Measurements from ENCODE around the gene DDC. TPM values are rescaled to one million over a fixed set of nuclear protein-coding genes. Genes with fewer than 3 reads are reported as not detected.

The DDC gene
- total RNA-seq, 4 donors from 2014 or later, result 0.44 to 0.79 (median 0.60) TPM; not detected in 1

DNA sequence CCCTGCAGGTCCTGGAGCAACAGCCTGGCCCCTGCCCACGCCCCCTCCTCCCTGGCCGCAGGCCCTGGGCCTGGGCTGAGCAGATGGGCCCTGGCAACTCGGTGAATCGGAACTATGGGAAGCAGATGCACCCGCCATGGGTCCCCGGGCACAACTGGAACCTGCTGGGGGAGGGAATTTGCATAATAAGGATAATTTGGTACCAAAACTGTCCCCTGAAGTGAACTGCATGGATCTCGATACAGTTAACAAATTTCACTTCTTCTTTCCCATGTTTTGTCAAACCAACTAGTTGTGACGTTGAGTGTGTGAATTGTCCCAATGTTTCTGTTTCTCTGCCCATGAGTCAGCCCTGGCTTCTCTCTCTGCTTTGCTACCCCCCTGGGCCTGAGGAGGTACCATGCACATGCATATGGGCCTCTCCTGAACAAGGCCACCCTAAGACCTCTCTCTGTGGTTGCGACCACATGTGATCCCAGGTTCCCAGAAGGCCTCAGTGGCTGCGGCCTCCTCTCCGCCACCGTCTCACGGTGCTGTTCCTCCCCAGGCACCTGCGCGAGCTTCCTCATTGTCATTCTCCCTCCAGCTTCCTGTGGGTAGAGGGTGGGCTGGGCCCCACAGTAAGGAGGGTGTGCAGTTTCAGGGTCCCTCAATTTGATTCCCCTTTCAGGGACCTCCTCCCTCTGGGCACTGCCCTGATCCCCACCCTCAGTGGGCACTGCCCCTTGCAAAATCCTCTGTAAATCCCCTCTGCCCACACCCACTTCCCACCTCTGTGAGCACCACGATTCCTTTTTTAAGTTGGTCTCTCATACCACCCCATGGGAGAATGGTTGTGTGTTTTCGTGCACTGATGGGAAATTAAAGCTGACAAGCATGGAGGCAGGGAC lies 155.1 kb downstream of the DDC start:
- TF ChIP-seq CTCF (IDR thresholded peaks at IDR 0.05), result no peak
- no peak for ATAC-seq (ENCODE audit: low FRiP score)
- DNase-seq (ENCODE audit: low spot score), result no peak

Small RNAs within 50 kb of the gene (small RNA-seq; reads per million reads assigned to genes)
- gene RNU6-1091P, result not detected

Other genes starting within 250 kb of the DDC start
- 10 to 100 TPM in 1 of 4 donors, 1 to 10 TPM in 3; 6.5 to 16.1 (median 7.5) TPM for gene FIGNL1, start 115.1 kb downstream of the DDC start, total RNA-seq
- 100 to 1,000 TPM in 1 of 4 donors, 10 to 100 TPM in 3; 64.6 to 100 (median 75.3) TPM for gene GRB10, start 217.5 kb upstream of the DDC start, total RNA-seq

Data from omental fat pad (tissue), 4 donors.